Measurements from ENCODE around the gene ADAMTS2.

ADAMTS2 gene

GRCh38 chr5:179232091-179232735, 113.0 kb downstream of the ADAMTS2 start:
- no peak for DNase-seq (ENCODE audit: low read depth)
- no peak for TF ChIP-seq CTCF (conservative IDR thresholded peaks at IDR 0.05; ENCODE audit: low read depth, low read length)
- H3K4me3 ChIP-seq (ENCODE audit: low read depth, low read length) = no peak overlapping the region

GRCh38 chr5:179231309-179231708, 114.0 kb downstream of the ADAMTS2 start:
- no peak for TF ChIP-seq CTCF (conservative IDR thresholded peaks at IDR 0.05; ENCODE audit: low read depth, low read length)
- no peak for DNase-seq (ENCODE audit: low read depth)
- no peak overlapping the region for H3K4me3 ChIP-seq (ENCODE audit: low read depth, low read length)

GRCh38 chr5:179230061-179230461, 115.2 kb downstream of the ADAMTS2 start:
- no peak for DNase-seq (ENCODE audit: low read depth)
- H3K4me3 ChIP-seq (ENCODE audit: low read depth, low read length) = no peak overlapping the region
- no peak for TF ChIP-seq CTCF (conservative IDR thresholded peaks at IDR 0.05; ENCODE audit: low read depth, low read length)

GRCh38 chr5:179229331-179229831, 115.9 kb downstream of the ADAMTS2 start:
- no peak for TF ChIP-seq CTCF (conservative IDR thresholded peaks at IDR 0.05; ENCODE audit: low read depth, low read length)
- H3K4me3 ChIP-seq (ENCODE audit: low read depth, low read length) = no peak overlapping the region
- DNase-seq (ENCODE audit: low read depth) = no peak

- peak; percentile 13 for DNase-seq (ENCODE audit: low read depth)
- TF ChIP-seq CTCF (conservative IDR thresholded peaks at IDR 0.05; ENCODE audit: low read depth, low read length) = no peak
- H3K4me3 ChIP-seq (ENCODE audit: low read depth, low read length) = no peak overlapping the region
Measured at GRCh38 chr5:179228341-179229121, 116.7 kb downstream of the ADAMTS2 start.

- no peak overlapping the region for H3K4me3 ChIP-seq (ENCODE audit: low read depth, low read length)
- TF ChIP-seq CTCF (conservative IDR thresholded peaks at IDR 0.05; ENCODE audit: low read depth, low read length) = no peak
- DNase-seq (ENCODE audit: low read depth) = peak; percentile 27
Measured at GRCh38 chr5:179227580-179228311, 117.5 kb downstream of the ADAMTS2 start.

Measured in choroid plexus epithelial cell (primary cell).